GM21825 (cell line): ENCODE measurements around the gene PLPP2.

Experiments used
- ATAC-seq: cut with Tn5 transposase; IDR thresholded peaks from one replicate; pipeline ENCODE4 v1.9.1; 2021; ENCODE audit warnings: mild to moderate bottlenecking, moderate library complexity; ENCODE audit not compliant: unreplicated experiment

PLPP2 gene

GRCh38 chr19:291006-291521 lies at the start of gene PLPP2:
TSS of gene PLPP2 (minus strand) at chr19:291403. CDS start at chr19:291336, 67 bp downstream.
- ATAC-seq, result no peak

GRCh38 chr19:340620-341385 lies 49.6 kb upstream of the PLPP2 start:
- no peak for ATAC-seq

GRCh38 chr19:339262-339887 lies 48.2 kb upstream of the PLPP2 start:
- ATAC-seq, result no peak

GRCh38 chr19:338421-338820 lies 47.2 kb upstream of the PLPP2 start:
- no peak for ATAC-seq

GRCh38 chr19:336067-336614 lies 44.9 kb upstream of the PLPP2 start:
- ATAC-seq, result no peak

GRCh38 chr19:335486-336066 lies 44.4 kb upstream of the PLPP2 start:
- ATAC-seq, result no peak

GRCh38 chr19:335072-335471 lies 43.9 kb upstream of the PLPP2 start:
- ATAC-seq, result no peak

- no peak for ATAC-seq
Observed at GRCh38 chr19:334296-335071, 43.3 kb upstream of the PLPP2 start.

GRCh38 chr19:330503-330902 lies 39.3 kb upstream of the PLPP2 start:
- no peak for ATAC-seq

GRCh38 chr19:329876-330275 lies 38.7 kb upstream of the PLPP2 start:
- no peak for ATAC-seq

GRCh38 chr19:328025-328505 lies 36.9 kb upstream of the PLPP2 start:
- ATAC-seq, result no peak

- ATAC-seq, result no peak
Observed at GRCh38 chr19:327291-328024, 36.3 kb upstream of the PLPP2 start.

GRCh38 chr19:326871-327270 lies 35.7 kb upstream of the PLPP2 start:
- no peak for ATAC-seq

- ATAC-seq, result no peak
Observed at GRCh38 chr19:325937-326565, 34.8 kb upstream of the PLPP2 start.

- no peak for ATAC-seq
Observed at GRCh38 chr19:325173-325936, 34.2 kb upstream of the PLPP2 start.

GRCh38 chr19:324716-325115 lies 33.5 kb upstream of the PLPP2 start:
- no peak for ATAC-seq

GRCh38 chr19:322616-323015 lies 31.4 kb upstream of the PLPP2 start:
- ATAC-seq, result no peak

- no peak for ATAC-seq
Observed at GRCh38 chr19:318509-318774, 27.2 kb upstream of the PLPP2 start.
